NCI-H526 (cell line): ENCODE measurements around the gene CHRM4.
A peak's percentile ranks its signal among the peaks of the same experiment; 100 is the strongest.
"Not testable (repeated sequence)": the region's sequence is repeated elsewhere in the genome, so short reads cannot be mapped to it uniquely, and the experiment has no call there.

Experiments
- DNase-seq, 2 experiments: peaks; one replicate each; lab custom pipeline; 2025; lab: John Stamatoyannopoulos, UW

CHRM4 gene

GRCh38 chr11:46381819-46382645, 9.5 kb downstream of the CHRM4 start:
- peak; percentile 43 to 86 for DNase-seq

- peak; percentile 44 to 88 for DNase-seq
Observed at GRCh38 chr11:46381048-46381818, 10.3 kb downstream of the CHRM4 start, which contains the start of gene MDK. TSS of gene MDK (plus strand) at chr11:46381669. CDS start at chr11:46382058, 389 bp downstream.

- DNase-seq = peak; percentile 68 to 82
Observed at GRCh38 chr11:46380340-46381047, 11.1 kb downstream of the CHRM4 start.

GRCh38 chr11:46379482-46380293, 11.9 kb downstream of the CHRM4 start:
- DNase-seq = peak; percentile 63 to 86

GRCh38 chr11:46378811-46379481, 12.6 kb downstream of the CHRM4 start:
- no peak for DNase-seq

- no peak for DNase-seq
Observed at GRCh38 chr11:46378296-46378695, 13.3 kb downstream of the CHRM4 start.

GRCh38 chr11:46377831-46378230, 13.7 kb downstream of the CHRM4 start:
- no peak for DNase-seq

- DNase-seq = no peak
Observed at GRCh38 chr11:46377290-46377689, 14.3 kb downstream of the CHRM4 start.

GRCh38 chr11:46376258-46377050, 15.1 kb downstream of the CHRM4 start:
- no peak for DNase-seq

GRCh38 chr11:46375392-46376101, 16.0 kb downstream of the CHRM4 start:
- DNase-seq = no peak

GRCh38 chr11:46374815-46375214, 16.8 kb downstream of the CHRM4 start:
- DNase-seq = no peak

- no peak for DNase-seq
Observed at GRCh38 chr11:46373787-46374740, 17.5 kb downstream of the CHRM4 start.

- not testable (repeated sequence) for DNase-seq
Observed at GRCh38 chr11:46372501-46372900, 19.1 kb downstream of the CHRM4 start.

GRCh38 chr11:46372086-46372485, 19.5 kb downstream of the CHRM4 start:
- no peak for DNase-seq

GRCh38 chr11:46371262-46371661, 20.3 kb downstream of the CHRM4 start:
- not testable (repeated sequence) for DNase-seq

GRCh38 chr11:46370253-46370652, 21.3 kb downstream of the CHRM4 start:
- no peak for DNase-seq

GRCh38 chr11:46369458-46370152, 22.0 kb downstream of the CHRM4 start:
- peak; percentile 45 to 81 for DNase-seq

- DNase-seq = no peak
Observed at GRCh38 chr11:46367916-46368267, 23.7 kb downstream of the CHRM4 start.
